C4-2B (cell line): ENCODE measurements around the gene CRTC1.

Experiments used
- ZFX ChIP-seq: fragments of 450-650 bp; IDR thresholded peaks from 2 replicates; pipeline ENCODE4 v1.6.1; 2017
- TF ChIP-seq, protein P1 (sequence below): fragments of 450-650 bp; conservative IDR thresholded peaks from 2 replicates; pipeline ENCODE4 v1.5.1; 2017; ENCODE audit warnings: mild to moderate bottlenecking

DNA sequence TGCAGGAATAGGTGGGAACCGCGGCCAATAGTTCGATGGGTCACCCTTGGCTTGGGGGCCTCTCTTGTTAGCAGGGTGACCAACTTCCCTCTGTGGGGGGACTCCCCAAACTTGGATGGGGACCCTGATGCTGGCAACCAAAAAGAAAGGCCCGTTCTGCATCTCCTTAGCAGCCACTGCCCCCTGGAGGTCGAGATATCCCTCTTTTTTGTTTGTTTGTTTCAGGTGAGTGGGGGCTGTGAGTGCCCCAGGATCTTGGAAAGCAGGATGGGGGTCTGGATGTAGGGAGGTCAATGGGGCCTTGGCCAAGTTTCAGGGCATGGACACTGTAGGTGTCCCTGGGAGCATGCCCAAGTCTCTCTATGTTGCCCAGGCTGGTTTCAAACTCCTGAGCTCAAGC is 7.7 kb upstream of the CRTC1 start:
- TF ChIP-seq, protein P1, sequence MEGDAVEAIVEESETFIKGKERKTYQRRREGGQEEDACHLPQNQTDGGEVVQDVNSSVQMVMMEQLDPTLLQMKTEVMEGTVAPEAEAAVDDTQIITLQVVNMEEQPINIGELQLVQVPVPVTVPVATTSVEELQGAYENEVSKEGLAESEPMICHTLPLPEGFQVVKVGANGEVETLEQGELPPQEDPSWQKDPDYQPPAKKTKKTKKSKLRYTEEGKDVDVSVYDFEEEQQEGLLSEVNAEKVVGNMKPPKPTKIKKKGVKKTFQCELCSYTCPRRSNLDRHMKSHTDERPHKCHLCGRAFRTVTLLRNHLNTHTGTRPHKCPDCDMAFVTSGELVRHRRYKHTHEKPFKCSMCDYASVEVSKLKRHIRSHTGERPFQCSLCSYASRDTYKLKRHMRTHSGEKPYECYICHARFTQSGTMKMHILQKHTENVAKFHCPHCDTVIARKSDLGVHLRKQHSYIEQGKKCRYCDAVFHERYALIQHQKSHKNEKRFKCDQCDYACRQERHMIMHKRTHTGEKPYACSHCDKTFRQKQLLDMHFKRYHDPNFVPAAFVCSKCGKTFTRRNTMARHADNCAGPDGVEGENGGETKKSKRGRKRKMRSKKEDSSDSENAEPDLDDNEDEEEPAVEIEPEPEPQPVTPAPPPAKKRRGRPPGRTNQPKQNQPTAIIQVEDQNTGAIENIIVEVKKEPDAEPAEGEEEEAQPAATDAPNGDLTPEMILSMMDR: no peak; the same call in 1 of the 2 replicates
- TF ChIP-seq ZFX: no peak
